IMR-90 (cell line): ENCODE results near the gene INPP5D.

ENCODE experiments used
- BHLHE40 ChIP-seq: fragments of 150-350 bp; IDR thresholded peaks from 2 replicates; pipeline ENCODE4 v1.6.1; 2016; ENCODE audit warnings: mild to moderate bottlenecking, low read depth, low read length
- CEBPB ChIP-seq: IDR thresholded peaks from 2 replicates; pipeline ENCODE4 v1.6.1; 2012; ENCODE audit warnings: low read depth, low read length, improper control_type of control experiment
- FOS ChIP-seq: fragments of 150-350 bp; IDR thresholded peaks from 2 replicates; pipeline ENCODE4 v1.6.1; 2016; ENCODE audit warnings: low read depth, low read length
- MAFK ChIP-seq: IDR thresholded peaks from 2 replicates; pipeline ENCODE4 v1.6.1; 2012; ENCODE audit warnings: low read depth, low read length, improper control_type of control experiment
- MAZ ChIP-seq: IDR thresholded peaks from 2 replicates; pipeline ENCODE4 v1.6.1; 2012; ENCODE audit warnings: low read depth, mild to moderate bottlenecking, low read length, improper control_type of control experiment, moderate library complexity, borderline replicate concordance
- MXI1 ChIP-seq: IDR thresholded peaks from 2 replicates; pipeline ENCODE4 v1.6.1; 2012; ENCODE audit warnings: low read depth, mild to moderate bottlenecking, low read length, moderate library complexity, borderline replicate concordance
- POLR2A ChIP-seq: IDR thresholded peaks from 2 replicates; pipeline ENCODE4 v1.6.1; 2012; ENCODE audit warnings: mild to moderate bottlenecking, low read depth, low read length
- RCOR1 ChIP-seq: IDR thresholded peaks from 2 replicates; pipeline ENCODE4 v1.6.1; 2012; ENCODE audit warnings: mild to moderate bottlenecking, low read length, improper control_type of control experiment; ENCODE audit not compliant: insufficient replicate concordance
- SMC3 ChIP-seq: fragments of 150-350 bp; IDR thresholded peaks from 2 replicates; pipeline ENCODE4 v1.6.1; 2016; ENCODE audit warnings: low read depth, mild to moderate bottlenecking, antibody characterized with exemption, low read length, moderate library complexity
- TF ChIP-seq, protein P1 (sequence below): conservative IDR thresholded peaks from 2 replicates; pipeline ENCODE4 v1.5.1; 2012; ENCODE audit warnings: mild to moderate bottlenecking, low read depth, low read length, improper control_type of control experiment
- TF ChIP-seq, protein P2 (sequence below): fragments of 150-350 bp; IDR thresholded peaks from 2 replicates; pipeline ENCODE4 v1.6.1; 2017; ENCODE audit warnings: mild to moderate bottlenecking, antibody characterized with exemption, low read length, low read depth

DNA sequence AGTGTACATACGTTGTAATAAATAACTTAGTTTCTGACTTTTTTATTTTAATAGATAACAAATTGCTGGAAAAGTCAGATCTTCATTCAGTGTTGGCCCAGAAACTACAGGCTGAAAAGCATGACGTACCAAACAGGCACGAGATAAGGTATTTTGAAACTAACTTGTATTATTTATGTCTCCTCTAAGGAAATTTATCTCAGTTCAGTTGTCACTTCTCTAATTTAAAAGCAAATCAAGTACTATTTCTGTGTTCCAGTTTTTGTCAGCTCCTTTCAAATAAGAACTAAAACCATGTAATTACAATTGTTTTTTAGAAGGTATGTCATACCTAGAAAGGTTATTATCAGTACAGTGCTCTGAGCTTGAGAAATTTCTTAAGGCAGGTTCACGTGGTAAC is 195.9 kb downstream of the INPP5D start:
- no peak for TF ChIP-seq MAZ
- TF ChIP-seq POLR2A, result no peak
- TF ChIP-seq SMC3, result no peak
- TF ChIP-seq, protein P1, sequence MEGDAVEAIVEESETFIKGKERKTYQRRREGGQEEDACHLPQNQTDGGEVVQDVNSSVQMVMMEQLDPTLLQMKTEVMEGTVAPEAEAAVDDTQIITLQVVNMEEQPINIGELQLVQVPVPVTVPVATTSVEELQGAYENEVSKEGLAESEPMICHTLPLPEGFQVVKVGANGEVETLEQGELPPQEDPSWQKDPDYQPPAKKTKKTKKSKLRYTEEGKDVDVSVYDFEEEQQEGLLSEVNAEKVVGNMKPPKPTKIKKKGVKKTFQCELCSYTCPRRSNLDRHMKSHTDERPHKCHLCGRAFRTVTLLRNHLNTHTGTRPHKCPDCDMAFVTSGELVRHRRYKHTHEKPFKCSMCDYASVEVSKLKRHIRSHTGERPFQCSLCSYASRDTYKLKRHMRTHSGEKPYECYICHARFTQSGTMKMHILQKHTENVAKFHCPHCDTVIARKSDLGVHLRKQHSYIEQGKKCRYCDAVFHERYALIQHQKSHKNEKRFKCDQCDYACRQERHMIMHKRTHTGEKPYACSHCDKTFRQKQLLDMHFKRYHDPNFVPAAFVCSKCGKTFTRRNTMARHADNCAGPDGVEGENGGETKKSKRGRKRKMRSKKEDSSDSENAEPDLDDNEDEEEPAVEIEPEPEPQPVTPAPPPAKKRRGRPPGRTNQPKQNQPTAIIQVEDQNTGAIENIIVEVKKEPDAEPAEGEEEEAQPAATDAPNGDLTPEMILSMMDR, result no peak
- TF ChIP-seq BHLHE40, result no peak
- no peak for TF ChIP-seq RCOR1
- TF ChIP-seq, protein P2, sequence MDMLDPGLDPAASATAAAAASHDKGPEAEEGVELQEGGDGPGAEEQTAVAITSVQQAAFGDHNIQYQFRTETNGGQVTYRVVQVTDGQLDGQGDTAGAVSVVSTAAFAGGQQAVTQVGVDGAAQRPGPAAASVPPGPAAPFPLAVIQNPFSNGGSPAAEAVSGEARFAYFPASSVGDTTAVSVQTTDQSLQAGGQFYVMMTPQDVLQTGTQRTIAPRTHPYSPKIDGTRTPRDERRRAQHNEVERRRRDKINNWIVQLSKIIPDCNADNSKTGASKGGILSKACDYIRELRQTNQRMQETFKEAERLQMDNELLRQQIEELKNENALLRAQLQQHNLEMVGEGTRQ, result no peak
- no peak for TF ChIP-seq FOS
- no peak for TF ChIP-seq CEBPB
- TF ChIP-seq MAFK, result no peak
- no peak for TF ChIP-seq MXI1
